ENCODE data around the gene ITGAL.
A peak's percentile ranks its signal among the peaks of the same experiment; 100 is the strongest.
"Not testable (repeated sequence)": the region's sequence is repeated elsewhere in the genome, so short reads cannot be mapped to it uniquely, and the experiment has no call there.

The ITGAL gene

DNA sequence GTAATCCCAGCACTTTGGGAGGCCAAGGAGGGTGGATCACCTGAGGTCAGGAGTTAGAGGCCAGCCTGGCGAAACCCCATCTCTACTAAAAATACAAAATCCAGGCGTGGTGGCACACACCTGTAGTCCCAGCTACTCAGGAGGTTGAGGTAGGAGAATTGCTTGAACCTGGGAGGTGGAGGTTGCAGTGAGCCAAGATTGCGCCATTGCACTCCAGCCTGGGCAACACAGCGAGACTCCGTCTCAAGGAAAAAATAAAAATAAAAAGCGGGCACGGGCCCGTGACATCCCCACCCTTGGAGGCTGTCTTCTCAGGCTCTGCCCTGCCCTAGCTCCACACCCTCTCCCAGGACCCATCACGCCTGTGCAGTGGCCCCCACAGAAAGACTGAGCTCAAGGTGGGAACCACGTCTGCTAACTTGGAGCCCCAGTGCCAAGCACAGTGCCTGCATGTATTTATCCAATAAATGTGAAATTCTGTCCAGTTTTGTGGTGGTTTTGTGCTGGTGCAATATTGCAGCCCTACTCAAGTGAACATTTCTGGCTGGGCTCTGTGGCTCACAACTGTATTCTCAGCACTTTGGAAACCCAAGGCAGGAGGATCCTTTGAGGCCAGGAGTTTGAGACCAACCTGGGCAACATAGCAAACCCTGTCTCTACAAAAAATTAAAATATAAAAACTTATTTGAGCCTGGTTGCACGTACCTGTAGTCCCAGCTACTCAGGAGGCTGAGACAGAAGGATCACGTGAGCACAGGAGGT is 50.3 kb downstream of the ITGAL start:
- H3K4me1 ChIP-seq (ENCODE audit: control insufficient read depth, insufficient read depth, low read length); H3K36me3 ChIP-seq (ENCODE audit: control insufficient read depth, insufficient read depth, low read length, severe bottlenecking); H3K4me3 ChIP-seq (ENCODE audit: low read length); H3K9me3 ChIP-seq (ENCODE audit: control insufficient read depth, low read length); H3K9ac ChIP-seq (ENCODE audit: low read length); DNase-seq (ENCODE audit: low read depth); H3K27me3 ChIP-seq (replicated peaks; ENCODE audit: control insufficient read depth, insufficient read depth, low read length): not testable (repeated sequence)

DNA sequence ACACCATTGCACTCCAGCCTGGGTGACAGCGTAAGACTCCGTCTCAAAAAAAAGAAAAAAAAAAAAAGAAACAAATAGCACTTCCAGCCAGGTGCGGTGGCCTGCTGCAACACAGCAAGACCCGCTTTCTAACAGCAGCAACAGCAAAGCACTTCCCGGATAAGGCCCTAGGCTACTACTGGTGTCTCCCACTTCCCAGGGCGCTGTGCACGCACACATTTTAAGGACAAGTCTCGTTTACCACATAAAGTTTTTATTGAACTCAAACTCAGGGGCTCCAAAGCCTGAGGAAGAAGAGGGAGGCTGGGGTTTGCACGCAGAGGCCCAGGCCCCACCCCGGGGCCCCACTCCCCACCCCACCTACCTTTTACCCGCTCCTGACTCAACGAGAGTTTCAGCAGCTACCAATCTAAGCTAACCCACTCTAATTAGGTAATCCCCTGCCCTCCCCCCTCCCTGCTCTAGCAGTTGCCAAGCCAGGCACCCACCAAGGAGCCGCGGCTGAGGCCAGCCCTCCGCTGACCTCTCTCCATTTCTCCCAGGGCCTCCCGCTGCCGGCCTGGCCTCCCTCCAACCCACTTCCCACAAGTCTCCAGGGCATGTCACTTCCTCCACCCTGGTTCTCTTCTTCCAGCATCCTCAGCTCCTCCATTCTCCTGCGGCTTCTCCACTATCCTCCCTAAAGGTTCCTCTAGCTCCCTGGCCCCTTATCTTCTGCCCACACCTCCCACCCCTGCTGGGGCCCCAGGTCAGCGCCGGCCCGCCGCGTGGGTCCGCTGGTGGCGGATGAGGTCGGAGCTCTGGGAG is 51.4 kb downstream of the ITGAL start:
- Histone ChIP-seq H3K4me3 (ENCODE audit: low read length) (no peak overlapping the region), H3K9me3 (ENCODE audit: control insufficient read depth, low read length) (no peaks in the 10 kb centered on the region), H3K9ac (ENCODE audit: low read length) (no peak overlapping the region), H3K36me3 (ENCODE audit: control insufficient read depth, insufficient read depth, low read length, severe bottlenecking) (peaks cover 7% of the 10 kb centered on the region), H3K4me1 (ENCODE audit: control insufficient read depth, insufficient read depth, low read length) (peaks cover 12% of the 10 kb centered on the region), H3K27me3 (replicated peaks; ENCODE audit: control insufficient read depth, insufficient read depth, low read length) (no peaks in the 10 kb centered on the region)
- DNase-seq (ENCODE audit: low read depth) = no peak

DNA sequence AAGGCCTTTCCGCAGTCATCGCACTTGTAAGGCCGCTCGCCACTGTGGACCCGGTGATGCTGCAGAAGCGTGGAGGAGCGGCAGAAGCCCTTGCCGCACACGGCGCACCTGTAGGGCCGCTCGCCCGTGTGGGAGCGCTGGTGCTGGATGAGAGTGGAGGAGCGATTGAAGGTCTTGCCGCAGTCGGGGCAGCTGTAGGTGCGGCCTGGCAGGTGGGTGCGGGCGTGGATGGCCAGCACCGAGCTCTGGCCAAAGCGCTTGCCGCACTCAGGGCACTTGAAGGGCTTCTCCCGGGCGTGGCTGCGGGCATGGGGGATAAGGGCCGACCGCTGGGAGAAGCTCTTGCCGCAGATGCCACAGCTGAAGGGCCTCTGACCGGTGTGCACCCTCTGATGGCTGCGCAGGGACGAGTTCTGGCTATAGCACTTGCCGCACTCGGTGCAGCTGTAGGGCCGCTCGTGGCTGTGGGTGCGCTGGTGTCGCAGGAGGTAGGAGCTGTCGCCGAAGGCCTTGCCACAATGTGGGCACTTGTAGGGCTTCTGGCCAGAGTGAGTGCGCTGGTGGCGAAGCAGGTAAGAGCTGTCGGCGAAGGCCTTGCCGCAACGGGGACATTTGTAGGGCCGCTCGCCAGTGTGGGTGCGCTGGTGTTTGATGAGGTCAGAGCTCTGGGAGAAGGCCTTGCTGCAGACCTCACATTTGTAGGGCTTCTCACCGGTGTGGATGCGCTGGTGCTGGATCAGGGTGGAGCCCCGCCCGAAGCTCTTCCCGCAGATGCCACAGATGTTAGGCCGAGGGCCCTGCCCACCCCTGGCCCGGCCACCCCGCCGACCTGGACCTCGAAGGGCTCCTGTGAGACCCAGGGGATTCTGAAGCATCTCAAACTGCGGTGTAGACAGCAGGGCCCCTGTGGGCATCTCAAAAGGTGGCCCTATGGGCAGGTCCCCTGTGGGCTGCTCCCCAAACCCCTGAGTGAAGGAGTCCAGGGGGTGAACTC is 52.3 kb downstream of the ITGAL start:
- no peak for DNase-seq (ENCODE audit: low read depth)
- Histone ChIP-seq H3K4me3 (ENCODE audit: low read length) (no peak overlapping the region), H3K36me3 (ENCODE audit: control insufficient read depth, insufficient read depth, low read length, severe bottlenecking) (peaks cover 7% of the 10 kb centered on the region), H3K4me1 (ENCODE audit: control insufficient read depth, insufficient read depth, low read length) (peaks cover 20% of the 10 kb centered on the region), H3K9ac (ENCODE audit: low read length) (no peak overlapping the region), H3K27me3 (replicated peaks; ENCODE audit: control insufficient read depth, insufficient read depth, low read length) (no peaks in the 10 kb centered on the region), H3K9me3 (ENCODE audit: control insufficient read depth, low read length) (no peaks in the 10 kb centered on the region)

DNA sequence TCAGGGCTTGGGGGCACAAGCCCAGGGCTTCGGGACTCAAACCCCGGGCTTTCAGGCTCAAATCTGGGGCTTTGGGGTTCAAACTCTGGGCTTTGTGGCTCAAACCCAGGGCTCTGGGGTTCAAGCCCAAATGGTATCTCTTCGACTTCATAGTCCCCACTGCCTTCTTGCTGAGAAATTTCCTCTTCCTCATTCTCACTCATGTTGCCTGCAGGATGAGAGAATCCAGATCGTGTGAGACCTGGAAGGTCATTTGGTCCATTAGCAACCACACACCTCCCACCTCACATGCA is 53.2 kb downstream of the ITGAL start:
- Histone ChIP-seq H3K4me3 (ENCODE audit: low read length) (peak overlapping the region; percentile 84), H3K36me3 (ENCODE audit: control insufficient read depth, insufficient read depth, low read length, severe bottlenecking) (peaks cover 7% of the 10 kb centered on the region), H3K9me3 (ENCODE audit: control insufficient read depth, low read length) (no peaks in the 10 kb centered on the region), H3K9ac (ENCODE audit: low read length) (peak overlapping the region; percentile 86), H3K27me3 (replicated peaks; ENCODE audit: control insufficient read depth, insufficient read depth, low read length) (no peaks in the 10 kb centered on the region), H3K4me1 (ENCODE audit: control insufficient read depth, insufficient read depth, low read length) (peaks cover 27% of the 10 kb centered on the region)
- DNase-seq (ENCODE audit: low read depth) = no peak

DNA sequence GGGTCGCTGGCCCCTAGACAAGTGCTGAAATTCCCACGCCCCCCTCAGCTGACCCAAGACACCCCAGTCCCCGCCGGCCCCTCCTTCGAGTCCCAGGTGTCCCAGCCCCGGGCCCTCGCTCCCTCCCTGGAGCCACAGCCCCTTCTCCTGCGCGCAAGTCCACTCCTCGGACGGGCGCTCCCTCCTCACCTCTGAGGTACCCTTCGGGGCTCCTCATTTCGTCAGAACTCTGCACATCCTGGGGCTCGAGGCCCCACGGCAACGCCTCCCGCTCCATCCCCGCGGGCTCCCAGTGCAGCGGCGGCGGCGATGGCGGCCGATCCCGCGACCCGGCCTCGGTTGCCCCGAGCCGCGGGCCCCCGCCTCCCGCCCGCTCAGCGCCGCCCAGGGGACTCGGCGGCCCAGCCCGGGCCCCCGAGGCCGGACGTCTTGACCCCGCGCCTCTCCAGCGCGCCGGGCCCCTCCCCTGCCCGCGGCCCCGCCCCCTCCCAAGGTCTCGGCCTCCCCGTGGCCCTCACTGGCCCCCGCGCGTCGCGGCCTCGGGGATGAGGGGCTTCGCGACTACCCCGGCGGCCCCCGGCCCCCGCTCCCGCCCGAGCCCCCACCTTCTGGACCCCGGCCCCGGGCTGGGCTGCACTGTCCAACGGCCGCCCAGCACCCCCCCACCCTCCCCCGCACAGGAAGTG is 53.7 kb downstream of the ITGAL start, which contains the start of gene ZNF768:
ZNF768 (minus strand) TSS at position 430 of the 686 bp plus-strand sequence; CDS start at position 277, 153 bp downstream.
- peak; percentile 78 for DNase-seq (ENCODE audit: low read depth)
- Histone ChIP-seq H3K36me3 (ENCODE audit: control insufficient read depth, insufficient read depth, low read length, severe bottlenecking) (peaks cover 8% of the 10 kb centered on the region), H3K9me3 (ENCODE audit: control insufficient read depth, low read length) (no peaks in the 10 kb centered on the region), H3K9ac (ENCODE audit: low read length) (peak within 1 kb of the TSS; percentile 96), H3K27me3 (replicated peaks; ENCODE audit: control insufficient read depth, insufficient read depth, low read length) (no peaks in the 10 kb centered on the region), H3K4me3 (ENCODE audit: low read length) (peak within 1 kb of the TSS; percentile 87), H3K4me1 (ENCODE audit: control insufficient read depth, insufficient read depth, low read length) (peaks cover 27% of the 10 kb centered on the region)

DNA sequence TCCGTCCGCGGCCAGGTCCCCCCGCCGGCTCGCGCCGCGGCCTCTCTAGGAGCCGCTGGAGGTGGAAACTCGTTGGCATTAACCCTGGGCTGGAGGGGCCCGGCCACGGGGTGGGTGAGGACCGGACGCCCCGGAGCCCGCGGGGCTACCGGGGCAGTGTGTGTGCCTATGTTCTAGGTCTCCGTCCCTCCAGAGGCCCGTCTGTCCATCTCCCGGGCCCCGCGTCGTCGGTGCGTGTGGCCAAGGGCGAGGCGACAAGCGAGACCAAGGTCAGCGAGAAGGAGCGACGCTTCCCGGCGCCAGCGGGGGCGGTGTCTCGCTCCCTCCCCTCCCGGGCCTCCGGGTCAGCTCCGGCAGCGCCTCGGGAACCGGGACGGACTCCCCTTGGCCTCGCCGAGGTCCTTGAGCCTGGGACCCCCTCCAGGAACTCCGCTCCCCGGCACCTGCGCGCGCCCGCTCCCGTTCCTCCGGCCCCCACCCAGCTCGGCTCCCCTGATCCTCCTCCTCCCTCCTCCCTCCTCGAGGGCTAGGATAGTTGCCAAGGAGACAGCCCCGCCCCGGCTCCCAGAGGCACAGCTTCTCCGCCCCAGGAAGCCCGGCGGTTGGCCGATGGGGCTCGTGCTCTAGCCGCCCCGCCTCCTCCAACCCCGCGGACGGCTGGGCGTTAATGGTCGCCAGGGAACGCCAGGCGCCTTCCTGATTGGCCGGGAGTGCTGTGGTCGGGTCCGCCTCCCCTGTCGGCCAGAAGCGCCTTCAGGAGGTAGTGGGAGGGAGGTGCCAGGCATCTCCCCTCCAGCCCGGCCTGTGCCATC is 54.5 kb downstream of the ITGAL start:
- Histone ChIP-seq H3K4me3 (ENCODE audit: low read length) (peak overlapping the region; percentile 87), H3K9me3 (ENCODE audit: control insufficient read depth, low read length) (no peaks in the 10 kb centered on the region), H3K27me3 (replicated peaks; ENCODE audit: control insufficient read depth, insufficient read depth, low read length) (no peaks in the 10 kb centered on the region), H3K9ac (ENCODE audit: low read length) (peak overlapping the region; percentile 96), H3K36me3 (ENCODE audit: control insufficient read depth, insufficient read depth, low read length, severe bottlenecking) (peaks cover 11% of the 10 kb centered on the region), H3K4me1 (ENCODE audit: control insufficient read depth, insufficient read depth, low read length) (peaks cover 27% of the 10 kb centered on the region)
- peak; percentile 99 for DNase-seq (ENCODE audit: low read depth)

DNA sequence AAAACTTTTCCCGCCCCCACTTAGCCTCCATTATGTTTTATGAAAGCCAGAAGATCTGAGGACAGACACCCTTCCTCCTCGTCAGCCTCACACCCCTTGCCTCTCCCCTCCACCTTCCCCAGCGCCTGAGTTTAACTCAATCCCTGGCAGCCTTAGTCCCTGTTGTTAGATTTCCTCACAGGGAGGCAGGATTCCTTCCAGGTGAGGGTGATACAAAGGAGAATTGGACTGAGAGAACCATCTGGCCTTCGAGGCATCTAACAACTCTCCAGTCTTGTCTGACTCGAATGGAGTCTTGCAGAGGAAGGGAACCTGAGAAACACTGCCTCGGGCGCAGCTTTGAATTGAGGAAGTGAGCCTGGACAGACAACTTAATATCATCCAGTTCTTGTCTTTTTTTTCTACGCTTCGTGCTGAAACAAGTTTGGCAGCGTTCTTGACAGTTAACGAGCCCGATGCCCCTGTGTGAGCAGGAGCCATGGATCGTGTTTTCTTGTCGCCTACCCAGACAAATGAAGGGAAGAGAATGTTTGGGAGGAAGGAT is 55.2 kb downstream of the ITGAL start:
- Histone ChIP-seq H3K27me3 (replicated peaks; ENCODE audit: control insufficient read depth, insufficient read depth, low read length) (no peaks in the 10 kb centered on the region), H3K9me3 (ENCODE audit: control insufficient read depth, low read length) (no peaks in the 10 kb centered on the region), H3K4me1 (ENCODE audit: control insufficient read depth, insufficient read depth, low read length) (peaks cover 27% of the 10 kb centered on the region), H3K9ac (ENCODE audit: low read length) (peak overlapping the region; percentile 73), H3K4me3 (ENCODE audit: low read length) (peak overlapping the region; percentile 87), H3K36me3 (ENCODE audit: control insufficient read depth, insufficient read depth, low read length, severe bottlenecking) (peaks cover 11% of the 10 kb centered on the region)
- no peak for DNase-seq (ENCODE audit: low read depth)

DNA sequence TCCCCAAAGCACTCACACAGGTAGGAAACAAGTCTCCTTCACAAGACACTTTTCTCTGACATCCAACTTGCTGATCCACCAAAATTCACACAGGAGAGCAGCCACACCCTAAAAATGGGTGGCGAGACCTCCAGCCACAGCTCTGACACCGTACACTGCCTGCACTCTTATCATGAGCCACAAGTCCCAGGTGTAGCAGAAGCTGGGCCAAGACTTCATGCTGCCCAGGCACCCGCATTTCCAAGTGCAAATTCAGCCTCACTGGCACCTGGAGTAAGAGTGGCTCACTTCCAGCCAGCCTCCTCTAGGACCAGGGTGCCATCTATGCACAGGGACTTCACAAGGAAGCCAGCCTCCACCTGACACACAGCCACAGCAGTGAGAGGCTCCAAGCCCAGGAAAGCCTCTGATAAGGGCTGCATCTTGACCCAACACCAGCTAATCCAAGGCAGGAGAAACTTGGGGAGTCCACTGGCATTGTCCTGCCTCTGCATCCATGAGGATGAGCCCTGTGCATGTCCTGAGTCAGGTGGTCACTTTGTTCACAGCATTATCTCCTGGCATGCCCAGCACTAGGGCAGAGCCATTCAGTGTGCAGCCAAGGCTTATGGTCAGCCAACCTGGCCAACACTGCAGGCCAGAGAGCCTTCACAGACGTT is 56.4 kb downstream of the ITGAL start:
- Histone ChIP-seq H3K9me3 (ENCODE audit: control insufficient read depth, low read length) (no peaks in the 10 kb centered on the region), H3K36me3 (ENCODE audit: control insufficient read depth, insufficient read depth, low read length, severe bottlenecking) (peaks cover 11% of the 10 kb centered on the region), H3K4me3 (ENCODE audit: low read length) (no peak overlapping the region), H3K4me1 (ENCODE audit: control insufficient read depth, insufficient read depth, low read length) (peaks cover 31% of the 10 kb centered on the region), H3K9ac (ENCODE audit: low read length) (peak overlapping the region; percentile 27), H3K27me3 (replicated peaks; ENCODE audit: control insufficient read depth, insufficient read depth, low read length) (no peaks in the 10 kb centered on the region)
- DNase-seq (ENCODE audit: low read depth) = no peak

DNA sequence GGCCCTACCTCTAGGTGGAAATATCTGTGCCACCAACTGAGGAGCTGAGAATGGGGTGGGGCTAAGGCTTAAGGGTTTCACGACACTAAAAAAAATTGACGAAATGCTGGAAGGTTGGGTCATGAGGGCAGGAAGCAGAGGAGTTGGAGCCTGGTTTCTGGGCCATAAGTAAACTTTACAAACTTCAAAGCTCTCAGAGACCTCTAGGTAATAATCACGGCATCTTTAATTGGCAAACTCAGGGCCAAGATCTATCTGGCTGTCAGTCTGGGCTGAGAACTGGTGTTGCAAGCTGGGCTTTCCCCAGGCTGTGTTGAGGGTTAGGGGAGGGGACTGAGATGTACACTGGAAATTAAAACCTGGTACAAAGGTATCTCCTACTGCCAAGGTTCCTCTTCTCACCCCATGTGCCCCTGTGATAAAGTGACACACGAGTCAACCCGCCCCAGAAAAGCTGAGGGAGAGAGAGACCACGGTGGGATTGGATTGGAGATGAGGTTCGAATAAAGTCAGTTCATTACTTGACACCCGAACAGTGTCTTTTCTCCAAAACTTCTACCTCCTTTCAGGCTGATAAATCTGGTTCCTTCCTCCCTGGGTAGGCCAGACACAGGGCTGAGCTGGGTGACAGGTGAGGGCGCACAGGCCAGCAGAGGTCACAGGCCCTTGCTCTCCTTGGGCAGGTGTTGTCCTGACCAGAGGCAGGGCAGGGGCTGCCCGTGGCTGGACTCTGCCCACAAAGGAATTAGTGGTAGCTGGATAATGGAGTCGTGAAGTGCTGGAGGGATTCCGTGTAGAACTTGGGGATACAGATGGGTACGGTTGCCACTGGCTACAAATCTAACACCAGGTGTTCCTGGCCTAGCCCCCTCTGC is 57.9 kb downstream of the ITGAL start:
- Histone ChIP-seq H3K36me3 (ENCODE audit: control insufficient read depth, insufficient read depth, low read length, severe bottlenecking) (peaks cover 4% of the 10 kb centered on the region), H3K27me3 (replicated peaks; ENCODE audit: control insufficient read depth, insufficient read depth, low read length) (no peaks in the 10 kb centered on the region), H3K9ac (ENCODE audit: low read length) (no peak overlapping the region), H3K9me3 (ENCODE audit: control insufficient read depth, low read length) (no peaks in the 10 kb centered on the region), H3K4me1 (ENCODE audit: control insufficient read depth, insufficient read depth, low read length) (peaks cover 34% of the 10 kb centered on the region), H3K4me3 (ENCODE audit: low read length) (no peak overlapping the region)
- no peak for DNase-seq (ENCODE audit: low read depth)

Data from adipocyte (in vitro differentiated cells).